Effector CD8-positive, alpha-beta T cell (primary cell): ENCODE results near the gene MC1R.
"Not testable (repeated sequence)": the region's sequence is repeated elsewhere in the genome, so short reads cannot be mapped to it uniquely, and the experiment has no call there.

Experiments used
- DNase-seq: peaks from one replicate; lab custom pipeline; 2025; lab: John Stamatoyannopoulos, UW

The MC1R gene

DNA sequence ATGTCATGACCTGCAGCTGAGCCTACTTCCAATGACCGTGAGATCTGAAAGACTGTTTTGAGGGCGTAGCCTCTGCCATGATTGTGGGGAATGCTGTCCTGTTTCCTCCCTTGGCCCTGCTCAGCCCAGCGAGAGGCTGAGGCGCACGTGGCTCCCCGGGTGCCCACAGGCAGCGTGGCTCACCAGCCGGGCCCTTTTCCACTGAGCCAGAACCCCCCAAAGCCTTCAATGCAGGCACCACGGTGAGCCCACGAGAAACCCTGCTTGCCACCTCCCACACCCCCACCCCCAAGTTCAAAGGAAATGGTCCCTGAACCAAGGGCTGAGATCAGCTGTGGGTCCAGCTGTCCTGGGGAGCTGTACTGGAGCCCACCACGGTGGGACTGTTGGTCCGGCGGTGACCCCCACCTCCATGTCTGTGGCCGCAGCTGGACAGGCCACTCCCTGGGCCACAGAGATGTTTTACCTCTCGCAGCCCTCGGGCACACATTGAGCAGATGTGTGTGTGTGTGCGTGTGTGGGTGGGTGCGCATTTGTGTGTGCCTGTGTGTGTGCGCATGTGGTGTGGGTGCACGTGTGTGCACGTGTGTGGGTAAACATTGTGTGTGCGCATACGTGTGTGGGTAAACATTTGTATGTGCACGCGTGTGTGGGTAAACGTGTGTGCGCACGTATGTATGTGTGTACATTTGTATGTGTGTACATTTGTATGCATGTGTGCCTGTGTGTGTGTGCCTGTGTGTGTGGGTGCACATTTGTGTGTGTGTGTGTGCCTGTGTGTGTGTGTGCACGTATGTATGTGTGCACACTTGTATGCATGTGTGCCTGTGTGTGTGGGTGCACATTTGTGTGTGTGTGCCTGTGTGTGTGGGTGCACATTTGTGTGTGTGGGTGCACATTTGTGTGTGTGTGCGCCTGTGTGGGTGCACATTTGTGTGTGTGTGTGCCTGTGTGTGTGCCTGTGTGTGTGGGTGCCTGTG, 5.0 kb upstream of the MC1R start:
- no peak for DNase-seq

DNA sequence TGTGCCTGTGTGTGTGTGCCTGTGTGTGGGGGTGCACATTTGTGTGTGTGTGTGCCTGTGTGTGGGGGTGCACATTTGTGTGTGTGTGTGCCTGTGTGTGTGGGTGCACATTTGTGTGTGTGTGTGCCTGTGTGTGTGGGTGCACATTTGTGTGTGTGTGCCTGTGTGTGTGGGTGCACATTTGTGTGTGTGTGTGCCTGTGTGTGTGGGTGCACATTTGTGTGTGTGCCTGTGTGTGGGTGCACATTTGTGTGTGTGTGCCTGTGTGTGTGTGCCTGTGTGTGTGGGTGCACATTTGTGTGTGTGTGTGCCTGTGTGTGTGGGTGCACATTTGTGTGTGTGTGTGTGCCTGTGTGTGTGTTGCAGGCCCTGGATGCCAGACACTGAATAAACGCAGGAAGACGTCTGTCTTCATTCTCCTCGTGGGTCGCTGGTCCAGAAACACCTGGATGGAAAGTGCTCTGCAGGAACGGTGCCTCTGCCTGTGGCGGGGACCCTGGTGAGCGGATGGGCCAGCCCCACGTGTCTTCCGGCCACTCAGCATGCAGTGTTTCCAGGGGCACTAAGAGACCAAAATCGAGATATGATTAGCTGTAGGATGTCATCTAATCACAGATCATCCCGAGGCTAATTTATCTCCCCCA, 3.9 kb upstream of the MC1R start:
- not testable (repeated sequence) for DNase-seq

DNA sequence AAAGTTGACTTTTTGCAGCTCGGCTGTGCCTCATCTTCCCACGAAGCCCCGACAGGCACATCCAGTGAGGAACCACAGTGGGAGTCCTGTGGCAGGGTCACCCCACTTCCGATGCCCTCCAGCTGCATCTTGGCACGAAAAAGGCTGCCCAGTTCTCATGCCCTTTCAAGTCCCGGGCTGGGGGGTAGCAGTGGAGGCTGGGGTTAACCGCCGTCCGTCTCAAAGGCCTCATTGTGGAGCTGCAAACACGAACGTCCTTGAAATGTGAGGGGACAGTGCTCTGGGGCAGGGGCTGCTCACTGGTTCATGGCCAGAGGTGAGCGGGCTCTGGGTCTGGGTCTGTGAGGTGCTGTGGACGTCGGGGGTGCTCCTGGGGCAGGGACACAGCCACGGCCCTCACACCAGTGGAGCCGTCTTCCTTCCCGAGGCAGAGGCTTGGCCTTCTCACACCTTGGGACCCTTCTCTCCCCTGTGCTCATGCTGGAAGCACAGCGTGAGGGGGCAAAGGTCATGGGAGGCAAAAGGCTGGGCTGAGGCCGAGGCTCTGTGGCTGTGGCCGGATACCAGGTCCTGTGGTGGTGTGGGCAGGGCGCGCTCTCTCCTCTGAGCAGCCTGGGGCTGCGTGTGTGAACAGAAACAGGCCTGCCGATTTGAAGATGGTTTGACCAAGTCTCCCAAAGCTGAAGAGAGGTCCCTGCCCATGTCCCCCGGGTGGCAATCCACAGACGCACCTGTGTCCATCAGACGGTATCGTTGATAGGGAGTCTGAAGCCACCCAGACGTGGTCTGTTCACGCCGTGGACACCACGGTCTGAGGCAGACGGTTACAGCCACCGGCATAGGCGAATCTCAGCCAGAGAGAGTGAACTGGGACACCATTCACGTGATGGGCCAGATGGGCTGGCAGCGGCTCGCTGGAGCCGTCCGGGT, 3.1 kb upstream of the MC1R start:
- DNase-seq, result no peak

DNA sequence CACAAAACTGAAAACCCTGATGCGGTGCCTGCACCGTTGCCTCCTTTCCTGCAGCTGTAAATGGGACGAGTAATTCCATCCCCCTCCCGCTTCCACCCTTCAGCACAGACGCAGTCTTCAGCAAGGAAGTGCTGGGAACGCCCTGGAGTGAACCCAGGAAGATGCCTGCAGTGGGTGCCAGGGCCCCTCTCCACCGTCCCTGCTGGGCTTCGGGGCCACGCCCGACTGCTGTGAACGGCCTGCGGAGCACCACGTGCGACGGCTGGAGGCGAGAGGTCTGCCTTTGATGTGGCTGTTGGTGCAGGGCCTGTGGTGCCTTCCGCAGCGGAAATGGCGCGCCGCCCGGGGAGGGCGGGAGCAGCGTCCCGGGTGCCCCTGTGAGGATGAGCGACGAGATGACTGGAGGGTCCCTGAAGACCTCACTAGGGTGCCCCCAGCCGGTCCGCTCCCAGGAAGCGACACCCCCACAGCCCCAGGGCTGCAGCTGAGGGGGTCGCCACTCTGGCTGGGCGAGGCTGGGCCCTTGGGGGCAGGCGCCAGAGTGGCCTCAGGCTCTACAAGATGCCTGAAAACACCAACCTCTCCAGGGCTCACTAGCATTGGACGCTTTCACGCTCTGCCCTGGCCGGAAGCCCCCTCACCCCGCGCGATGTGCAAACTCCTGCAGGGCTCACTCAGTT, 749 bp upstream of the MC1R start:
- peak; percentile 51 for DNase-seq

DNA sequence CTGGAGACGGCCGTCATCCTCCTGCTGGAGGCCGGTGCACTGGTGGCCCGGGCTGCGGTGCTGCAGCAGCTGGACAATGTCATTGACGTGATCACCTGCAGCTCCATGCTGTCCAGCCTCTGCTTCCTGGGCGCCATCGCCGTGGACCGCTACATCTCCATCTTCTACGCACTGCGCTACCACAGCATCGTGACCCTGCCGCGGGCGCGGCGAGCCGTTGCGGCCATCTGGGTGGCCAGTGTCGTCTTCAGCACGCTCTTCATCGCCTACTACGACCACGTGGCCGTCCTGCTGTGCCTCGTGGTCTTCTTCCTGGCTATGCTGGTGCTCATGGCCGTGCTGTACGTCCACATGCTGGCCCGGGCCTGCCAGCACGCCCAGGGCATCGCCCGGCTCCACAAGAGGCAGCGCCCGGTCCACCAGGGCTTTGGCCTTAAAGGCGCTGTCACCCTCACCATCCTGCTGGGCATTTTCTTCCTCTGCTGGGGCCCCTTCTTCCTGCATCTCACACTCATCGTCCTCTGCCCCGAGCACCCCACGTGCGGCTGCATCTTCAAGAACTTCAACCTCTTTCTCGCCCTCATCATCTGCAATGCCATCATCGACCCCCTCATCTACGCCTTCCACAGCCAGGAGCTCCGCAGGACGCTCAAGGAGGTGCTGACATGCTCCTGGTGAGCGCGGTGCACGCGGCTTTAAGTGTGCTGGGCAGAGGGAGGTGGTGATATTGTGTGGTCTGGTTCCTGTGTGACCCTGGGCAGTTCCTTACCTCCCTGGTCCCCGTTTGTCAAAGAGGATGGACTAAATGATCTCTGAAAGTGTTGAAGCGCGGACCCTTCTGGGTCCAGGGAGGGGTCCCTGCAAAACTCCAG, 1.1 kb downstream of the MC1R start:
- no peak for DNase-seq

DNA sequence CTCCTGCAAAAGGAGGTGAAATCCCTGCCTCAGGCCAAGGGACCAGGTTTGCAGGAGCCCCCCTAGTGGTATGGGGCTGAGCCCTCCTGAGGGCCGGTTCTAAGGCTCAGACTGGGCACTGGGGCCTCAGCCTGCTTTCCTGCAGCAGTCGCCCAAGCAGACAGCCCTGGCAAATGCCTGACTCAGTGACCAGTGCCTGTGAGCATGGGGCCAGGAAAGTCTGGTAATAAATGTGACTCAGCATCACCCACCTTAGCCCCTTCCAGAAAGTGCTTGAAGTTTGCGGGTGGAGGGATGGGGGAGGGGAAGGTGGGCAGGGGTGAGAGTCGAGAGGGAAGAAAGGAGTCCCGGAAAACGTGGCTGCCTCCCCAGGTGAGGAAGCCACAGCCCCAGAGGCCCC, 2.1 kb downstream of the MC1R start:
- no peak for DNase-seq

DNA sequence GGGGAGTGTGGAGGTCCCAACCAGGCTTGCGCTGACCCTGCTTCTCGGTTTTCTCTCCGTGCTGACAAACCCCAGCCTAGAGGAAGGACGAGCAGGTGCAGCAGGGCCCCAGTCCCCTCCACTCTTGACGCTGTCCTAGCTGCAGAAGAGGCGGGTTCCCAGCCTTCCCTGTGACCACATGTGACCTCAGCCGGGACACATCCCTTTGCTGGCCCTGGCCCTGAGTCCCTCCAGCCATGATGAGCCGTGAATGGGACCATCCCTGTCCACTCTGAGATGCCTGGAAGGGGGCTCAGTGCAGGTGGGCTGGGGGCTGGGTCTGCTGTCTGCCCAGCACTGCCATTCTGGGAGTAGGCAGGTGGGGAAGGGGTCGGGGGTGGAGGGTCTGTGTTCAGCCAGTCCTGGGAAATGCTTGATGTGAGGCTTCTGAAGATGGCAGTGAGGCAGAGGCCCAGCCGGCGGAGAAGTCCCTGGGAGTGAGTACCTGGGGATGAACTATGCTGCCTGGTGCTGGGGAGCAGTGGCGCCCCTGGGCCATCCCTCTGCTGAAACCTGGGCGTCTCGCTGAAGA, 2.6 kb downstream of the MC1R start:
- no peak for DNase-seq

DNA sequence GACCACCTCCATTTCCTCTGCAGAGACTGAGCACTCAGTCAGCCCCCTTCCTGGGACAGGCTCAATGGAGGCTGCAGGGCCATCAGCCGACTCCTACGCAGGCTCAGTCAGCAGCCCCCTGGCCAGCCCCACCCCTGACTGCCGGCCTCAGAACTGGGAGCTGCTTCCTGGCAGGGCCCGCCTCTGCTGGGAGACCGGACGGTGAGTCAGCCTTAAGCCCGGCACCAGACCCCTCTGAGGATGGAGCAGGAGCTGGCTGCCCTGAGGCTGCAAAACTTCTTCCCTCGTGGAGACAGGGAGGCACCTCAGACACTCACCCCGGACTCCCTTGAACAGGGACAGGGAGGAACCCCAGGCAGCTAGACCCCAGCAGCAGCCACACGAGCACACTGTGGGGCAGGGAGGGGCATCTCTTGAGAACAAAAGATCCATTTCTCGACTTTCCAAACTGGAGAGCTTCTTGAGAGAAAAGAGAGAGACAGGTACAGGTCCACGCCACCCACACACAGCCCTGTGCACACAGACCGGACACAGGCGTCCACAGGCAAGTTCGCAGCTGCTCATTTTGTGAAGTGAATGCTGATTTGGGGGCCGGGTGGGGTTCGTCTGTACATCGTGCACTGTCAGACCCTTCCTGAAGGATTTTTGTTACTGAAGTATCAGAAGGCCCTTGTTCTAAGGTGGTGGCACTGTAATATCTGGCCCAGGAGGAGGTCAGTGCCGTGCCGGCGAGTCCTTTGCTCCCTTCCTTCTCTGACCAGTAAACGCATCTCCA, 3.2 kb downstream of the MC1R start:
- DNase-seq, result no peak

DNA sequence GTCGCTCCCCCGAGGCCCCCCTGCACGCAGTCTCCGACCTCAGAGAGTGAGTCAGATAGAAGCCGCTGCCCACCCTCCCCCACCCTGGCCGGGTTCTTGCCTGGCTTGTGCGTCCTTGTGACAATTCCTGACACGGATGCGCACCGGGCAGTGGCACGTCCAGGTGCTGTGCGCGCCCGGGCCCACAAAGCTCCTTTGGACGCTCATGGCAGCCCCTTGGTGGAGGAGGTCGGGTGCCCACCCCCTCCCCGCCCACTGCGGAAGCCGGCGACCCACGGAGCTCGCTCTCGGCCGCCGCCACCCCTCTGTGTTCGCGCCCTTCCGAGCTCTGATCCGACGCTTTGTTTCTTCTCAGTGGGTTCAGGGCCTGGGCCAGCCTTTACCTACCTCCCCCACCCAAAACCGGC, 3.8 kb downstream of the MC1R start:
- DNase-seq, result no peak

DNA sequence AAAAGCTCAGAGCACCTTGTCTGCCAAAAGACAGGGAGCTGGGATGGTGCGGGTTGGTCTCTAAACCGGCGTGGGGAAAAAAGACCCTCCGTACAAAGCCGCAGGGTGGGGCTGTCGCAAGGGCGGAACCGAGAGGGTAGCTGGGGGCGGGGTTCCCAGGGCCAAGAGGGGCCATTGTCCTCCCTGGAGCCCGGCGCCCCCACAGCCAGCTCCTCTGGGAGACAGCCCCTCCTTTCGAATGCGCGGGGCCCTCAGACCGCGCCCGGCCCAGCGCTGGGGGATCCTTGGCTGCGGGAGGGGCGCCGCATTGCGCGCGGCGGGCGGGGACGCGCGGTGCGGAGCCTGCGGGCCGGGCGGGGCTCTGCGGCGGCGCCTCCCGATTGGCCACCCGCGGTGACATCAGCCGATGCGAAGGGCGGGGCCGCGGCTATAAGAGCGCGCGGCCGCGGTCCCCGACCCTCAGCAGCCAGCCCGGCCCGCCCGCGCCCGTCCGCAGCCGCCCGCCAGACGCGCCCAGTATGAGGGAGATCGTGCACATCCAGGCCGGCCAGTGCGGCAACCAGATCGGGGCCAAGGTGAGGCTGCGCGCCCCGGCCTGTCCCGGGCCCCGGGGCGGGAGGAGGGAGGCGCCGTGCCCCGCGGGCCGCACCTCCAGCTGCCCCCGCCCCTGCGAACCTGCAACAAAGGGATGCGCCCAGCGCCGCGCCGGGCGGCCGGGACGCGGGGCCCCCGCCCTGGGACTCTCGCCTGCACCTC, 4.4 kb downstream of the MC1R start, which contains the start of gene TUBB3:
Gene TUBB3, plus strand, starts transcription at position 459 of the 756 bp plus-strand sequence. Its CDS starts 60 bp downstream, at position 519.
- DNase-seq, result no peak

DNA sequence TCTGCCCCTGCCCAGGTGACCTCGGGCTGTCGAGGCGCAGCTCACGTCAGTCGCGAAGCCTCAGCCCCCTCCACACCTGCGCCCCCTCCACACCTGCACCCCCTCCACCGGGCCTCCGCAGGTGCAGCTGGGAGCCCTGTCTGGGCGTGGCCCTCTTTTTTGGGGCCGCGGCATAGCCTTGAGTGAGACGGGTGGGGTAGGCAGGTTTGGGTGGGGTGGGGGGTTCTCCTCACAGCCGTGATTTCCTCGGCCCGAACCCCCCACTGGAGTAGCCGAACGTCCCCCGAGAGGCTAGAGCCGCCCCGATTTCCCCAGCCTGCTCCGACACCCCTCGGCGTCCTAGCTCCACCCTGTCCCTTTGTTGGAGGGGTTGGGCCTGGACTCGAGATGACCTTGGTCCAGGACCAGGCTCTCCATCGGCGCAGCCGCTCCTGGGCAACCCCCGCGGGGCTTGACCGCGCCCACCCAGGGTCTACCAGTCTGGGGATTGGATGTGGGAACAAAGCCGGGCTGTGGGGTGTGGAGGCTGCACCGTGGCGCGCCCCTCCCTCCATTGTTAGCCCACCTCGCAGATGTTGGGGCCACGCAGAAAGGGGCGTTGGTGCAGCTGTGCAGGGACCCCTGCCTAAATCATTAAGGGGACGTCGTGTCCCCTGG, 5.1 kb downstream of the MC1R start:
- DNase-seq, result no peak

DNA sequence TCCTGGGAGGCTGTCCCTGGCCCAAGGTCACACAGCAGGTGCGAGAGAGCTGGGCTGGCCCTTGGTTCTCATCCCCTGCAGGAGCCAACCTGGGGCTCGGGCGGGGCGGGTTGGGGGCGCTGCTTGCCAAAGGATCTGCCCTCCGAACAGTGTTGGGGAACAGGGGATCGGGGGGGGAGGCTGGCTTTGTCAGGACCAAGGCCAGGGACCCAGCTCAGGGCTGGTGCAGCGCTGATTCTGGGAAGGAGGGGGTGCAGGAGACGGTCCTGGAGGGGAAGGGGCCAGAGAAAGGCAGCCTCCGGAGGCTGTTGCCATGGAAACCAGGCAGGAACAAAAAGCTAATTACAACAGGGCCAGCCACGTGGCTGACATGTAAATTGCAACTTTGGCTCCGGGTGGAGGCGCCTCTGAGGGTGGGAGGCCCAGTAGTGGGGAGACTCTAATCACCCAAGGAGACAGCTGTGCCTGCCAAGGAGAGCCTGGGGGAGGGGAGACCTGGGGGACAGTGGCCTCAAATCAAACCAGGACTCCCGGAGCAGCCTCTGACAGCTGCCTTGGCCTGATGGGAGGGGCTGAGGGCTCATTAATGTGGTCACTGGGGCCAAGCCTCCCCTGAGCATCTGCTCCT, 5.7 kb downstream of the MC1R start:
- peak; percentile 13 for DNase-seq

DNA sequence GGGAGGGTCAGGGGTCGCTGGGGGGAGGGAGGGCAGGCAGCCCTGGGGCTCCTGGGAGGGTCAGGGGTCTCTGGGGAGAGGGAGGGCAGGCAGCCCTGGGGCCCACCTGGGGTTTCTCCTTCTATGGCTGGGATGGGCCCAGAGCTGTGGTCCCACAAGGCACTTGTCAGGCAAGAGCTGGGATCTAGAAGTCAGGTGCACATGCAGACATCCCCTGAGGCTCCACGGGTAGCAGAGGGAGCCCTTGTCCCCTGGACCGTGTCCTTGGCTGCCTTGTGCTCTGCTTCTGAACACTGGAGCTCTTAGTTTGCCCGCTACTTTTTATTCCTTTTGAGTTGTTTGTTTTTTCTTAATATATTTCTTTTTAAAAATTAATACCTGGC, 6.3 kb downstream of the MC1R start:
- DNase-seq, result no peak

DNA sequence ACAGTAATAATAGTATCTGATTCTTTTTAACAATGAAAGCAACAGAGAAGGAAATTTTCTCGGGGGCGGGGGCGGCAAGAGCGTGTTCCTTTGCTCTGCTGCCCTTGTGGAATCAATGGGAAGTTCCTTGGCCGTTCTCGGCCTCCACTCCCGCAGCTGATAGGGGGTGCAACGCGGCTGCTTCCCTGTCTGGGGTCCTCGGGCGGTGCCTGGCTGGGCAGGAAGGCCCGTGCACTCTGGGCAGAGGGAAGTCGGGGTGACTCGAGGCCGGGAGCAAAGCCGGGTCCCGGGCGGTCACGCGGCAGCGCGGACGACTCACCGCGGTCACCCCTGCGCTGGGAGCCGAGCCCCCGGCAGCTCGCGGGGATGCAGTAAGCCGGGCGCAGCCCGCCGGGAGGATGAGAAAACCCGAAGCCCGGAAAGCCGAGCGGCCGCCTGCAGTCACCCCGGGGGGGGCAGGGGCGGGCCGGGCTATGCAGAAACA, 7.0 kb downstream of the MC1R start:
- DNase-seq, result no peak

DNA sequence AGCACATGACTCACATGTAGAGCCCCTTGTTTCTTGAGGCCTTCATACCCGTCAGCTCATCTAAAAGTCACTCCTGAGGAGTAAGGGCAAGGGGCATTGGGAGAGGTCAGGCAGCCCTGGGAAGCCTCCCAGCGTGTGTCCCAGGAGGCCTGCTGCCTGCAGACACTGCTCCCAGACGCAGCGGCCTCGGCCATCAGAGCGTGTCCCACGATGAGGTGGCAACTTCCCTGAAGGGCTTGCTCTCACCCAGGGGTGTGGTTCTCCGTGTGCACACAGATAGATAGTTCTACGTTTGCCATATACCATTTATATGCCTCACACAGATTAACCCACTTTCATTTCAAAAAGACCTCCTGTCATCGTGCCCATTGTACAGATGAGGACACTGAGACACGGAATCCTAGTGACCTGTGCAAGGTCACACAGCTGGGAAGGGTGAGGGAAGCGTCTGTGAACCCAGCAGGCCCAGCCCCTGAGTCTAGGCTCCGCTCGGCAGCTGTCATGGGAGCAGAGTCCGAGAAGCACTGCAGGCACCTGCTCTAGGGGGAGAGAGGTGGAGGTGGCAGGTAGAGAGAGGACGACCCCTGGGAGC, 12.7 kb downstream of the MC1R start:
- DNase-seq, result no peak

DNA sequence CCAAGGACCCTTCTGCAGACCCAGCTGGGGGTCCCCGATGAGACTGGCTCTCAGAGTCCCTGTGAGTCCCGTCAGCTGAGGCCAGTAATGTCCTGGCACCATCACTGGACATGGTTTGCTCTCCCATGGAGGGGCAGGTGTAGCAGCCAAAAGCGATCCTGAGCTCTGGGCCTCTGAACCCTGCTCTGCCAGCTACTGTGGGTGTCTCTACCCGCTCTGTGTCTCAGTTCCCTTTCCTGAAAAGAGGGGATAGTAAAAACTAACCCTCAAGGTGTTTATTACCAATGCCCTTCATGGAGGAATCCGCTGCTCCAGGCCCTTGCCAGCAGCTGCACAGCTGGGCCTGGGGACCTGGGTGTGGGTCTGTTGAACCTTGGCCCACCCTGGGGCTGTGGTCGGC, 13.3 kb downstream of the MC1R start:
- DNase-seq, result no peak

DNA sequence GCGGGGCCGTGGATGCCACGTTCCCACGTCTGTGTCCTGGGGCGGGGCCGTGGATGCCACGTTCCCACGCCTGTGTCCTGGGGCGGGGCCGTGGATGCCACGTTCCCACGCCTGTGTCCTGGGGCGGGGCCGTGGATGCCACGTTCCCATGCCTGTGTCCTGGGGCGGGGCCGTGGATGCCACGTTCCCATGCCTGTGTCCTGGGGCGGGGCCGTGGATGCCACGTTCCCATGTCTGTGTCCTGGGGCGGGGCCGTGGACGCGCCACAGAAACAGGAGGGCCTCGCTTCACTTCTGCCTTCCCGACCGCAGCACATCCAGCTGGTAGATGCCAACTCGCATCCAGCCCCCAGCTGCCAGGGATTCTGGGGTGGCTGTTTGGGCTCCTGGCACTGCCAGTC, 15.4 kb downstream of the MC1R start:
- not testable (repeated sequence) for DNase-seq
